HG02870 (cell line): ENCODE results near the gene POLE2.
"Not testable (repeated sequence)": the region's sequence is repeated elsewhere in the genome, so short reads cannot be mapped to it uniquely, and the experiment has no call there.

Source experiments
- ATAC-seq: cut with Tn5 transposase; IDR thresholded peaks from one replicate; pipeline ENCODE4 v1.9.1; 2021; ENCODE audit warnings: mild to moderate bottlenecking, moderate library complexity; ENCODE audit not compliant: unreplicated experiment

Gene POLE2

DNA sequence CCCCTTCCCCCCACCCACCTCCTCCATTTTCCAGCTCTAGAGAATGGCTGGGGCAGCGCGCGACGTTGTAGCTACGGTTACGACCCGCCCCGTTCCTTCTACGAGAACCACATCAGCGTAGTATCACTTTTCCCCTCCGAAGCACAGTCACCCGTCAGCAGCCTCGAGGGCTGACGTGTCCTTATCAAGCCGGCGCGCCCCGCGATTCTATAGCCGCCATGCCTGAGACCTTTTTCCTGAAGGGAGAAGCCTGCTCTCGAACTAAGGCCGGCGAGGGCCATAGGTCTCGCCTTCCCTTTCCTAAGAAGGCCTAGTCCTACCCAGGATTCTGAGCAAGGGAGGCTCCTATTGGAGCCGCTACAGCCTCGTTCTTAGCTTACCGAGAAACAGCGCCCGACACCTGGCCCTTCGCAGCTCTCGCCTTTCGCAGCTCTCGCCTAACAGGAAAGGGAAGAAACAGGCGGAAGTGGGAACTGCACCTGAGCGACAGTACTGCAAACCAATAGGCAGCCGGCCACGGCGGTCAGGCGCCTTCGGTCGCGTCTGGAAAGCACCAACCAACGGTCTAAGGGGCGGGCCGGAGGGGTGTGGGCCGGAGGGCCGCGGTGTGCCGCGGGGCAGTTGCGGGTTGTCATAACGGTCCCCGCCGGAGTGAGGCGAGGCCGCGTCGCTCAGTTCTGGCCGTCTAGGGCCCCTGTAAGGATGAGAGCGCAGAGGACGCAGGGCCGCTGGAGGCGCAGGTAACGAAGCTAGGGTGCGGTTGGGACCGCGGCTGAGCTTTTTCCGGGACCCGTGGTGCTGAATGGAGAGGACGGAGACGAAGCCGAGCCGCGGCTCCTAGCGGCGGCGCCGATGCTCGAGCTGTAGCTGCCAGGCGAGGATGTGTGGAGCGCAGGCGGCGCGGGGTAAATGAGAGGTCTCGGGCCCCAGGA is 67.6 kb downstream of the POLE2 start, which contains the start of the genes MGAT2 and RPL36AL:
Gene MGAT2, plus strand, starts transcription at position 618 of the 932 bp plus-strand sequence. CDS start 470 bp downstream, outside the sequence.
Gene RPL36AL, minus strand, starts transcription at position 445 of the 932 bp plus-strand sequence. CDS start 1,522 bp downstream, outside the sequence.
- ATAC-seq, result peak; percentile 92

DNA sequence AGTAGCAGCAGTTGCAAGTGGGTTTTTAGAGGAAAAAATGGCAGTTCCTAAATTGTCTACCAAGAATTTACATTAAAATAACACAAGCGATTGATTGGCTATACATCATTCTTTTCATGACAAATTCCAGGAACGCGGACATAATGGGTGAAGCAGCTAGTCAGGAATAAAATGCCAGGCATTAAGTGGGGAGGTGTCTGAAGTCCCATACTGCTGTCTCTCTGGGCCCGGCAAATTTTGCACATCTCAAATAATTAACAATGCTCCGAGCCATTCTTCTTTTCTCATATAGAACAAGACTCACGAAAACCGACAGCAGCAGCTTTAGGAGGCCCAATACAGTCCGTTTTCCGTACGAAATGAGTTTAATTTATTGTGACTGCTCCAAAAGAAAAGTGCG is 68.3 kb downstream of the POLE2 start:
- no peak for ATAC-seq

GRCh38 chr14:49619273-49619672 is 68.7 kb downstream of the POLE2 start:
- not testable (repeated sequence) for ATAC-seq

DNA sequence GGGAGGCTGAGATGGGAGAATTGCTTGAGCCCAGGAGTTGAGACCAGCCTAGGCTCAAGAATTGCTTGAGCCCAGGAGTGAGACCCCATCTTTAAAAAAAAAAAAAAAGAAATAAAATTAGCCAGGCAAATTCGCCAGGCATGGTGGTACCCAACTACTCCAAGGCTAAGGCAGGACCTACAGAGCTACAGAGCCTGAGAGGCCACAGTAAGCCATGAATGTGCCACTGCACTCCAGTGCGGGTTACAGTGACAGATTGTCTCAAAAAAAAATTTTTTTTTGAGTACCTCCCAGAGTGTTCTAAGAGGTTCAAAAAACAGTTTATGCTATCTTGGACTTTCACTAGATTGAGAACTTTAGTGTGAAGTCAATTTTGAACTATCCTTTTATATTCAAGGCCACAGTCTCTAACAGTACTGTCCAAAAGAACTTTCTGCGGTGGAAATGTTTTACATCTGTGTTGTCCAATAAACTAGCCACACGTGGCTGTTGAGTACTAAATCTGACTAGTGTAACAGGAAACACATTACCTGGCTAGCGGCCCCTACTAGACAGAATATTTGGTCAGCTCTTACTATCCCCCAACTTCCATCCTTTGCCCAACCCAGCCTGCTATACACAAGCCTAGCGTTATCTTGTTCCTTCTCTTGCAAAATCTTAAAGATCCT is 70.0 kb downstream of the POLE2 start:
- no peak for ATAC-seq

GRCh38 chr14:49615776-49616175 is 72.2 kb downstream of the POLE2 start:
- no peak for ATAC-seq

DNA sequence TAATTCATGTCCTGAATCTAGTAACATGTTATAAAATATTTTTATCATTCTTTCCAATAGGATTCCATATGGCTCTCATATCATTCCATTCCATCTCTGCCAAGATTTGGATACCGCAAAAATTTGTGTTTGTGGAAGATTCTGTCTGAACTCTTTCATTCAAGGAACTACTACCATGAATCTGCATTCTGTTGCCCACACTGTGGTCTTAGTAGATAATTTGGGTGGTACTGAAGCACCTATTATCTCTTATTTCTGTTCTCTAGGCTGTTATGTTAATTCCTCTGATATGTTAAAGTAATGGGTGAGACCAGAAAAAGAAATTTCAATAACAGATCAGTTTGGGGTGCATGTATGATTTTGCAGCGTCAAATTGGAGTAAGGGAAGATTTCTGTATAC is 73.8 kb downstream of the POLE2 start:
- no peak for ATAC-seq

- ATAC-seq, result no peak
These were observed 75.3 kb downstream of the POLE2 start for GRCh38 chr14:49612671-49613070.

GRCh38 chr14:49612251-49612650 is 75.8 kb downstream of the POLE2 start:
- ATAC-seq, result no peak

- ATAC-seq, result no peak
These were observed 80.4 kb downstream of the POLE2 start for GRCh38 chr14:49607583-49607982.

DNA sequence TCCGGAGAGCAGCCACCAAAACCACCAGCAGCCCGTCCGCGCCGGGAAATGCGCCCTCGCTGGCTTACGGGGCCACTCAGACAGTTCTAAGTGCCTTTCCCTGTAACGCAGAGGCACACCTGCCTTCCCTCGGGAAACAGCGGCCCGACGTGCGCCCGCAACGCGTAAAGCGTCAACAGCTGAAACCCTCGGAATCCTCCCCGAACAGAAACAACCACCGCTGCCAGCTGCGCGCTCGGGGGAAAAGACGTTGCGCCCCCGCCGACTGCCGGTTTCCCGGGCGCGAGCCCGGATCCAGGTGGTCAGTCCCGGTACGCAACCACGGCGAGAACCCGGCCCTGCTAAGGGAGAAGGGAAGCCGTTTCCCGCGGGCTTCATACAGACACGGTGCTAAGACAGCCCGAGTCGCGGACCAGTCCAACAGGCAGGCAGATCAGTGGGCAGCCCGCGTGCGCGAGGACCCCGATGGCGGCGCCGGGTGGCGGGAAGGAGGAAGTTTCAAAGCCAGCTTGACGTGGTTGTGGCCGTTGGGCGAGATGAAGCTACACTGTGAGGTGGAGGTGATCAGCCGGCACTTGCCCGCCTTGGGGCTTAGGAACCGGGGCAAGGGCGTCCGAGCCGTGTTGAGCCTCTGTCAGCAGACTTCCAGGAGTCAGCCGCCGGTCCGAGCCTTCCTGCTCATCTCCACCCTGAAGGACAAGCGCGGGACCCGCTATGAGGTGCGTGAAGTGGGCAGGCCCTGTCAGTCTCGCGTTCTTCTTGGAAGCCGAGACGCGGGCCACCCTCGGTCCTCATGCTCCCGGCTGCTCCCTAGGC is 89.3 kb downstream of the POLE2 start, which contains the start of gene LRR1:
Gene LRR1, plus strand, starts transcription at position 456 of the 816 bp plus-strand sequence. Its CDS starts 81 bp downstream, at position 537.
- ATAC-seq, result peak; percentile 47

GRCh38 chr14:49598189-49598484 is 89.9 kb downstream of the POLE2 start:
- no peak for ATAC-seq

DNA sequence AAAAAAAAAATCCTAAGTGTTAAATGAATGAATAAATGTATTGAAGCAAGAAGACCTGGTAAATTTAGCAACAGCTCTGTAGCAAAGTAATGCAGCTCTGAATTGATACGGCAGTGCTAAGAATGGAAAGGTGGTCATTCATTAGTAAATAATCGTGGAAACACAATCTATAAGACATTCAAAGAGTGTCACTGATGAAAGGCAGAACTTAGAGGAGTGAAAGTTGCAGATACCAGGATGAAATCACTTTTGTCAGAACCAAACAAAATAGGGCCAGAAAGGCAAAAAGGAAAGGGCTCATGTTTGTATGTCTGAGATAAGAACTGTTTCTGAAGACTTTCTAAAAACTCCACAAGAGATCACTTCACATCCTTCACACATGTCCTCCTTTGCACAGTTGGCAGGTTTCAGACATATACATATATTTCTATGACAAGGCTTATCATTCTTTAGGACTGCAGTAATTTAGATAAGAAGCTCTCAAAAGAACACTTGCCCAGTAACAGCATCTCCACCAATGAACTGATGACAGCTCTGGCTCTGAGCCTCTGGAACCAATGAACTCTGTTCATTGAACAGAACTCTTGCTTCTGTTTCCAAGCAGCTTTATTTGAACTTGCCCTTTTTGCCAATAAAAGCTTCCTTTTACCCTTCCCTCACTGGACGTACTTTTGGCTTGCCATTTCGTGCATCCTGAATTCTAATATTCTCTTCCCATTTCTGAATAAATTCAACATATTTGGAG is 93.5 kb downstream of the POLE2 start:
- ATAC-seq, result peak; percentile 21
